ENCODE data around the gene TAF7. TPM values are rescaled to one million over a fixed set of nuclear protein-coding genes. Genes with fewer than 3 reads are reported as not detected.
"Not testable (repeated sequence)": the region's sequence is repeated elsewhere in the genome, so short reads cannot be mapped to it uniquely, and the experiment has no call there.

TAF7 gene
- total RNA-seq, 1 donor from 2014 or later, result 86.7 TPM

GRCh38 chr5:141343953-141344463, 23.4 kb upstream of the TAF7 start:
- no peak overlapping the region for H3K27ac Mint-ChIP-seq
- CTCF ChIA-PET, result interaction anchor here (1.1 kb wide), 1 partner anchor 223 kb away, joined by 3 read pairs; no protein-coding TSS in a partner anchor
- H3K27me3 Mint-ChIP-seq, result peaks cover 50% of the 10 kb centered on the region
- intact Hi-C loops (cut with micrococcal nuclease), result no loop called here
- H3K4me1 Mint-ChIP-seq, result no peaks in the 10 kb centered on the region
- TF ChIP-seq, protein P1, sequence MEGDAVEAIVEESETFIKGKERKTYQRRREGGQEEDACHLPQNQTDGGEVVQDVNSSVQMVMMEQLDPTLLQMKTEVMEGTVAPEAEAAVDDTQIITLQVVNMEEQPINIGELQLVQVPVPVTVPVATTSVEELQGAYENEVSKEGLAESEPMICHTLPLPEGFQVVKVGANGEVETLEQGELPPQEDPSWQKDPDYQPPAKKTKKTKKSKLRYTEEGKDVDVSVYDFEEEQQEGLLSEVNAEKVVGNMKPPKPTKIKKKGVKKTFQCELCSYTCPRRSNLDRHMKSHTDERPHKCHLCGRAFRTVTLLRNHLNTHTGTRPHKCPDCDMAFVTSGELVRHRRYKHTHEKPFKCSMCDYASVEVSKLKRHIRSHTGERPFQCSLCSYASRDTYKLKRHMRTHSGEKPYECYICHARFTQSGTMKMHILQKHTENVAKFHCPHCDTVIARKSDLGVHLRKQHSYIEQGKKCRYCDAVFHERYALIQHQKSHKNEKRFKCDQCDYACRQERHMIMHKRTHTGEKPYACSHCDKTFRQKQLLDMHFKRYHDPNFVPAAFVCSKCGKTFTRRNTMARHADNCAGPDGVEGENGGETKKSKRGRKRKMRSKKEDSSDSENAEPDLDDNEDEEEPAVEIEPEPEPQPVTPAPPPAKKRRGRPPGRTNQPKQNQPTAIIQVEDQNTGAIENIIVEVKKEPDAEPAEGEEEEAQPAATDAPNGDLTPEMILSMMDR (IDR thresholded peaks at IDR 0.05), result no peak
- peaks cover 2% of the 10 kb centered on the region for H3K36me3 Mint-ChIP-seq (ENCODE audit: low read depth)
- POLR2A ChIA-PET, result no interaction called here
- ATAC-seq (ENCODE audit: low read depth) (no peak), DNase-seq (no peak)
- peaks cover 28% of the 10 kb centered on the region for H3K9me3 Mint-ChIP-seq
- H3K4me3 Mint-ChIP-seq, result peak overlapping the region; percentile 7

GRCh38 chr5:141343242-141343952, 22.8 kb upstream of the TAF7 start, which contains the start of gene PCDHGA3:
Gene PCDHGA3, plus strand, starts transcription at chr5:141343829. Its CDS starts 205 bp downstream, at chr5:141344034.
- H3K27me3 Mint-ChIP-seq, result peaks cover 50% of the 10 kb centered on the region
- intact Hi-C loops (cut with micrococcal nuclease), result no loop called here
- ATAC-seq (ENCODE audit: low read depth) (no peak), DNase-seq (no peak)
- peaks cover 2% of the 10 kb centered on the region for H3K36me3 Mint-ChIP-seq (ENCODE audit: low read depth)
- peaks cover 30% of the 10 kb centered on the region for H3K9me3 Mint-ChIP-seq
- H3K27ac Mint-ChIP-seq, result no peak within 1 kb of the TSS
- ChIA-PET POLR2A (no interaction called here), CTCF (interaction anchor here (1.1 kb wide), 1 partner anchor 224 kb away, joined by 3 read pairs; no protein-coding TSS in a partner anchor)
- H3K4me1 Mint-ChIP-seq, result no peaks in the 10 kb centered on the region
- H3K4me3 Mint-ChIP-seq, result peak within 1 kb of the TSS; percentile 7
- TF ChIP-seq, protein P1 (IDR thresholded peaks at IDR 0.05), result no peak

DNA sequence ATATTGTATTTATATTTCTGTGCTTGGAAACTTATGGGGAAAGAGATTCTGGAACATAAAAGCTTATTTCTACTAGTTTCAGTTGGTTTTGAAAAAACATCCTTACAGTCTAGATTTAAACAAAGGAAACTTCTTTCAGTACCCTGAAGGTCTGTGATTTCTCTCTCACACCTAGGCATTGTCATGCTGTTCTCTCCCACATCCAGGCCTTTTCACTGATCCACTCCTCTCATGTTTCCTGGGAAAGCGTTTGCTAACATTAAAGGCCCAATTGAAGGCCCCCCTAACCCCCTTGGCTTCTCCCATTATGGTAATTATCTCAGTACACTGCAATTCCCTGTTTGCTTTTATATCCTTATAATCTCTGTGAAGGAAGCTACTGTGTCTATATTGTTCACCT, 22.2 kb upstream of the TAF7 start:
- ChIA-PET CTCF (no interaction called here), POLR2A (no interaction called here)
- TF ChIP-seq, protein P1 (IDR thresholded peaks at IDR 0.05), result no peak
- H3K4me3 Mint-ChIP-seq, result no peak overlapping the region
- ATAC-seq (ENCODE audit: low read depth), result no peak
- H3K9me3 Mint-ChIP-seq, result peaks cover 35% of the 10 kb centered on the region
- intact Hi-C loops (cut with micrococcal nuclease), result no loop called here
- H3K27ac Mint-ChIP-seq, result no peak overlapping the region
- H3K4me1 Mint-ChIP-seq, result no peaks in the 10 kb centered on the region
- DNase-seq, result no peak
- H3K27me3 Mint-ChIP-seq, result peaks cover 52% of the 10 kb centered on the region
- H3K36me3 Mint-ChIP-seq (ENCODE audit: low read depth), result peaks cover 4% of the 10 kb centered on the region

DNA sequence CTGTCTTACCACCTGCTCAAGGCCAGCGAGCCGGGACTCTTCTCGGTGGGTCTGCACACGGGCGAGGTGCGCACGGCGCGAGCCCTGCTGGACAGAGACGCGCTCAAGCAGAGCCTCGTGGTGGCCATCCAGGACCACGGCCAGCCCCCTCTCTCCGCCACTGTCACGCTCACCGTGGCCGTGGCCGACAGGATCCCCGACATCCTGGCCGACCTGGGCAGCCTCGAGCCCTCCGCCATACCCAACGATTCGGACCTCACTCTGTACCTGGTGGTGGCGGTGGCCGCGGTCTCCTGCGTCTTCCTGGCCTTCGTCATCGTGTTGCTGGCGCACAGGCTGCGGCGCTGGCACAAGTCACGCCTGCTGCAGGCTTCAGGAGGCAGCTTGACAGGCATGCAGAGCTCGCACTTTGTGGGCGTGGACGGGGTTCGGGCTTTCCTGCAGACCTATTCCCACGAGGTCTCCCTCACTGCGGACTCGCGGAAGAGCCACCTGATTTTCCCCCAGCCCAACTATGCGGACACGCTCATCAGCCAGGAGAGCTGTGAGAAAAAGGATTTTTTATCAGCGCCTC, 20.3 kb upstream of the TAF7 start:
- H3K27me3 Mint-ChIP-seq, result peaks cover 61% of the 10 kb centered on the region
- CTCF ChIA-PET; intact Hi-C loops (cut with micrococcal nuclease); H3K36me3 Mint-ChIP-seq (ENCODE audit: low read depth); ATAC-seq (ENCODE audit: low read depth); H3K4me1 Mint-ChIP-seq; H3K4me3 Mint-ChIP-seq; POLR2A ChIA-PET; DNase-seq; H3K27ac Mint-ChIP-seq: not testable (repeated sequence)
- H3K9me3 Mint-ChIP-seq, result peaks cover 41% of the 10 kb centered on the region

DNA sequence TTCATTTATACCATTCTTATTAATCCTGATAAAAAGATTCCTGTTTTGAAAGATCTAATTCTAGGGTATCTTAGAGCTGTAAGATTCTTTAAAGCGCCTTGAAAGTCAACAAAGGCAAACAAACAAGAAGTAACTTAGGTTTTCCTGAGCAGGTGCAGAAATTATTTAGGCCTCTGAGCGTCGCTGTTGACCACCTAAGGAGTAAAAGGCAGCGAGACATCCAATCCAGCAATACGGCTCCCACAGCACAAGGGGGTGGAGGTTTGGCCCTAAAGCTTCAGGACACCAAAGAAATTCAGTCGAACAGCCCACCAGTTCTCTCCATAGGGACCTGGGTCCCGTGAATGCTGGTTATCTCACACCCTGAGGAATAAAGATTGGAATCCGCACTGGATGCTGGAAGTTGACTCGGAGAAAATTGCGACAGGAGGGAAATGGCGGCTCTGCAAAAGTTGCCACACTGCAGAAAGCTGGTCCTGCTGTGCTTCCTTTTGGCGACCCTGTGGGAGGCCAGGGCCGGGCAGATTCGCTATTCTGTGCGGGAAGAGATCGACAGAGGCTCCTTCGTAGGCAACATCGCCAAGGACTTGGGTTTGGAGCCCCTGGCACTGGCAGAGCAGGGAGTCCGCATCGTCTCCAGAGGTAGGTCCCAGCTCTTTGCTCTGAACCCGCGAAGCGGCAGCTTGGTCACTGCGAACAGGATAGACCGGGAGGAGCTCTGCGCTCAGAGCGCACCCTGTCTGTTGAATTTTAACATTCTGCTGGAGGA, 18.1 kb upstream of the TAF7 start, which contains the start of gene PCDHGA2:
Gene PCDHGA2 (plus strand): TSS at position 223 of the 769 bp plus-strand sequence.
- peaks cover 2% of the 10 kb centered on the region for H3K4me1 Mint-ChIP-seq
- peaks cover 60% of the 10 kb centered on the region for H3K27me3 Mint-ChIP-seq
- H3K27ac Mint-ChIP-seq, result no peak within 1 kb of the TSS
- ChIA-PET CTCF (no interaction called here), POLR2A (no interaction called here)
- ATAC-seq (ENCODE audit: low read depth) (no peak), DNase-seq (no peak)
- intact Hi-C loops (cut with micrococcal nuclease), result no loop called here
- no peak within 1 kb of the TSS for H3K4me3 Mint-ChIP-seq
- TF ChIP-seq, protein P1 (IDR thresholded peaks at IDR 0.05), result no peak
- H3K36me3 Mint-ChIP-seq (ENCODE audit: low read depth), result peaks cover 10% of the 10 kb centered on the region
- peaks cover 45% of the 10 kb centered on the region for H3K9me3 Mint-ChIP-seq

DNA sequence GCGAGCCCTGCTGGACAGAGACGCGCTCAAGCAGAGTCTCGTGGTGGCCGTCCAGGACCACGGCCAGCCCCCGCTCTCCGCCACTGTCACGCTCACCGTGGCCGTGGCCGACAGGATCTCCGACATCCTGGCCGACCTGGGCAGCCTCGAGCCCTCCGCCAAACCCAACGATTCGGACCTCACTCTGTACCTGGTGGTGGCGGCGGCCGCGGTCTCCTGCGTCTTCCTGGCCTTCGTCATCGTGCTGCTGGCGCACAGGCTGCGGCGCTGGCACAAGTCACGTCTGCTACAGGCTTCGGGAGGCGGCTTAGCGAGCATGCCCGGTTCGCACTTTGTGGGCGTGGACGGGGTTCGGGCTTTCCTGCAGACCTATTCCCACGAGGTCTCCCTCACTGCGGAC, 12.0 kb upstream of the TAF7 start:
- ATAC-seq (ENCODE audit: low read depth); H3K4me3 Mint-ChIP-seq; H3K4me1 Mint-ChIP-seq; H3K27ac Mint-ChIP-seq; intact Hi-C loops (cut with micrococcal nuclease); POLR2A ChIA-PET; DNase-seq: not testable (repeated sequence)
- CTCF ChIA-PET, result interaction anchor here (0.8 kb wide), 1 partner anchor 37 kb away, joined by 3 read pairs; the partner anchor contains the start of gene PCDHGB3
- peaks cover 39% of the 10 kb centered on the region for H3K9me3 Mint-ChIP-seq
- peaks cover 54% of the 10 kb centered on the region for H3K27me3 Mint-ChIP-seq
- H3K36me3 Mint-ChIP-seq (ENCODE audit: low read depth), result peaks cover 12% of the 10 kb centered on the region

Measured in activated B cell treated with CpG ODN at 0.5 μM for 24 hours (primary cell).